ENCODE data around the gene WDR82.

DNA sequence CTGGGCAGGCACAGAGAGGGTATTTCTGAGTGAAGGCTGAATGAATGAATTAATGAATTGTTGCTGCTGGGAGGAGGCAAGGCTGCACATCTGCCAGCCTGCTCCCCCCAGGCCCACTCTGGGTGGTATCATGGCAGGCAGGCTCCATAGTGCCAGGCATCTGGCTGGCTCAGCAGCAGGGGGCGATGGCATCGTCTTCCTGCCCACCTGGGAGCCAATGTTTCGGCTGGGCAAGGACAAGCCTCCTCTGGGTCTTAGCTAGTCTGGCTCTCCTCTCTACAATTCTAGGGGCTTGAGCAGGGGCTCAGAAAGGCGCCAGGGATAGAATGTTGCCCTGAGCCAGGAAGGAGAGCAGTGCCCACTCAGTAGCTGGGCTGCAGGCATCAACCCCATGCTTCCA is 51.3 kb downstream of the WDR82 start:
- TF ChIP-seq, protein P1, sequence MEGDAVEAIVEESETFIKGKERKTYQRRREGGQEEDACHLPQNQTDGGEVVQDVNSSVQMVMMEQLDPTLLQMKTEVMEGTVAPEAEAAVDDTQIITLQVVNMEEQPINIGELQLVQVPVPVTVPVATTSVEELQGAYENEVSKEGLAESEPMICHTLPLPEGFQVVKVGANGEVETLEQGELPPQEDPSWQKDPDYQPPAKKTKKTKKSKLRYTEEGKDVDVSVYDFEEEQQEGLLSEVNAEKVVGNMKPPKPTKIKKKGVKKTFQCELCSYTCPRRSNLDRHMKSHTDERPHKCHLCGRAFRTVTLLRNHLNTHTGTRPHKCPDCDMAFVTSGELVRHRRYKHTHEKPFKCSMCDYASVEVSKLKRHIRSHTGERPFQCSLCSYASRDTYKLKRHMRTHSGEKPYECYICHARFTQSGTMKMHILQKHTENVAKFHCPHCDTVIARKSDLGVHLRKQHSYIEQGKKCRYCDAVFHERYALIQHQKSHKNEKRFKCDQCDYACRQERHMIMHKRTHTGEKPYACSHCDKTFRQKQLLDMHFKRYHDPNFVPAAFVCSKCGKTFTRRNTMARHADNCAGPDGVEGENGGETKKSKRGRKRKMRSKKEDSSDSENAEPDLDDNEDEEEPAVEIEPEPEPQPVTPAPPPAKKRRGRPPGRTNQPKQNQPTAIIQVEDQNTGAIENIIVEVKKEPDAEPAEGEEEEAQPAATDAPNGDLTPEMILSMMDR (IDR thresholded peaks at IDR 0.05), result no peak
- TF ChIP-seq POLR2A (IDR thresholded peaks at IDR 0.05), result no peak

Data from adrenal gland (tissue), 5 donors.